GM13977 (cell line): ENCODE measurements around the gene CCN2.
A peak's percentile ranks its signal among the peaks of the same experiment; 100 is the strongest.

Source experiments
- DNase-seq: peaks from one replicate; pipeline ENCODE4 v3.0.0; 2012; ENCODE audit warnings: low spot score
- in situ Hi-C: fragments of 300-500 bp; cut with MboI; formaldehyde crosslinking; loops from one replicate; pipeline ENCODE4 v1.12.0; 2022; ENCODE audit warnings: low sequenced_read_pairs, low pct_unique_long_range_greater_than_20kb, mixed read lengths, inconsistent platforms; ENCODE audit not compliant: unreplicated experiment
- TF ChIP-seq, protein P1 (sequence below): IDR thresholded peaks from 2 replicates; pipeline ENCODE4 v1.5.1; 2012; ENCODE audit warnings: mild to moderate bottlenecking, control low read depth; ENCODE audit not compliant: insufficient read depth; ENCODE audit errors: extremely low read depth, missing control alignments

CCN2 gene

DNA sequence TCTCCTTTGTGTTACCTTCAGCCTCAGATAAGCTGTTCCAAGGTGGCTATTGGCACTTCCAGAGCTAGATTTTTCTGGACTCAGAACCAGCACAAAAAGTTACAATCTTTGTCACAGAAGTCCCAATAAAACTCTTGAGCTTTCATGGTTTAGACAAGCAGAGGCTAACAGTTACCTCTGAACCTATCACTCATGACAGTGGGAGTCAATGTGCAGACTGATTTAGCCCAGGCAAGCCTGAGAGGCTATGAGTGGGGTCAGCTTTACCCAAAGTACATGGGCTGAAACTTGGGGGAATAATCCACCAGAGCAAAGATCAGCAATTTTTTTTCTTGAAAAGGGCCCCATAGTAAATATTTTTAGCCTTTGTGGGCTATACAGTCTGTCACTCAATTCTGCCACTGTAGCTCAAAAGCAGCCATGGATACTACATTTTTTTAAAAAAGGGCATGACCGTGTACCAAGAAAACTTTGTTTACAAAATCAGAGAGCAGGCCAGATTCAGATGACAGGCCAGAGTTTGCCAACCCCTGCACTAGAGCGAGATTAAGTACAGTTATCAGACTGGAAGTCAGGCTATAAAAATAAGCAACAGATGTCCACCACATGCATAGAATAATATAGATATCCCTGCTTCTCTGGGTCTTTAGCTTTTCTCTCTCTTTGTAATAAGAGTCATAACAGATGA is 20.0 kb downstream of the CCN2 start:
- TF ChIP-seq, protein P1, sequence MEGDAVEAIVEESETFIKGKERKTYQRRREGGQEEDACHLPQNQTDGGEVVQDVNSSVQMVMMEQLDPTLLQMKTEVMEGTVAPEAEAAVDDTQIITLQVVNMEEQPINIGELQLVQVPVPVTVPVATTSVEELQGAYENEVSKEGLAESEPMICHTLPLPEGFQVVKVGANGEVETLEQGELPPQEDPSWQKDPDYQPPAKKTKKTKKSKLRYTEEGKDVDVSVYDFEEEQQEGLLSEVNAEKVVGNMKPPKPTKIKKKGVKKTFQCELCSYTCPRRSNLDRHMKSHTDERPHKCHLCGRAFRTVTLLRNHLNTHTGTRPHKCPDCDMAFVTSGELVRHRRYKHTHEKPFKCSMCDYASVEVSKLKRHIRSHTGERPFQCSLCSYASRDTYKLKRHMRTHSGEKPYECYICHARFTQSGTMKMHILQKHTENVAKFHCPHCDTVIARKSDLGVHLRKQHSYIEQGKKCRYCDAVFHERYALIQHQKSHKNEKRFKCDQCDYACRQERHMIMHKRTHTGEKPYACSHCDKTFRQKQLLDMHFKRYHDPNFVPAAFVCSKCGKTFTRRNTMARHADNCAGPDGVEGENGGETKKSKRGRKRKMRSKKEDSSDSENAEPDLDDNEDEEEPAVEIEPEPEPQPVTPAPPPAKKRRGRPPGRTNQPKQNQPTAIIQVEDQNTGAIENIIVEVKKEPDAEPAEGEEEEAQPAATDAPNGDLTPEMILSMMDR = no peak
- no peak for DNase-seq
- in situ Hi-C loops = loop anchor here (25.0 kb wide), 1 partner anchor 281 kb away; no protein-coding TSS in a partner anchor

DNA sequence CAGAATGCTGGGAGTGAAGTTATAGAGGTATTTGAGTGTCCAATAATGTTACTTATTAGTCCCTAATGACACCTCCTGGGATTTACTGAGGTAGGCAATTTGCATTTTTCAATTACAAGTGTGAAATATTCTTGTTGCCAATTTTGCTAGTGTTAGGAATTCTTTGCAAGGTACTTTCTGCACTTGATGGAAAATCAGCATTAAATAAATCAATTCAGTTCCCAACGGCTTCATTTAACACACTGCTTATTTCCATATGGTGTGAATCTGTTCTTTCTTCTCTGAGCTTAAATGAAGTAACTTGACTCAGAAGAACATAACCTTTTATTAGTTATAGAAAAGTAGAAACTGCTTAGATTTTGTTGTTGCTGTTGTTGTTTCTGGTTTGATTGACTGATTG is 21.2 kb downstream of the CCN2 start:
- no peak for DNase-seq
- TF ChIP-seq, protein P1 = no peak
- in situ Hi-C loops = loop anchor here (25.0 kb wide), 1 partner anchor 282 kb away; no protein-coding TSS in a partner anchor

DNA sequence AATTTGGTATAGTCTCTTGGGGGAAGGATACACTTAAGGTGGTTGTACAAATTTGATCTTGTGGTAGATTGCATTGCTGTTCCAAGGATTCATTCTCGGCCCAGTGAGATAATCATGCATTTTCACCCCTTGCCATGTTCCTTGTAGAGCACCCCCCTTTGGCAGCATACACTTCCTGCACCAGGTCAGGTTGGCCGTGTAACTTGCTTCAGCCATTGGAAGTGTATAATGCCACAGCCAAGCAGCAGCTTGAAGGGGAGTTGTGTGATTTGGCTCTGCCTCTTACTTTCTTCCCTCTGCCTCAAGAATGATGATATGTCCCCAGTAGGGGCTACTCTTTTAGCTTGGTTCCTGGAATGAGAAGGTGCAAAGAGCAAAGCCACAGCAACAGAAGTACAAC is 21.9 kb downstream of the CCN2 start:
- in situ Hi-C loops = loop anchor here (25.0 kb wide), 1 partner anchor 283 kb away; no protein-coding TSS in a partner anchor
- TF ChIP-seq, protein P1 = peak; percentile 28
- no peak for DNase-seq

DNA sequence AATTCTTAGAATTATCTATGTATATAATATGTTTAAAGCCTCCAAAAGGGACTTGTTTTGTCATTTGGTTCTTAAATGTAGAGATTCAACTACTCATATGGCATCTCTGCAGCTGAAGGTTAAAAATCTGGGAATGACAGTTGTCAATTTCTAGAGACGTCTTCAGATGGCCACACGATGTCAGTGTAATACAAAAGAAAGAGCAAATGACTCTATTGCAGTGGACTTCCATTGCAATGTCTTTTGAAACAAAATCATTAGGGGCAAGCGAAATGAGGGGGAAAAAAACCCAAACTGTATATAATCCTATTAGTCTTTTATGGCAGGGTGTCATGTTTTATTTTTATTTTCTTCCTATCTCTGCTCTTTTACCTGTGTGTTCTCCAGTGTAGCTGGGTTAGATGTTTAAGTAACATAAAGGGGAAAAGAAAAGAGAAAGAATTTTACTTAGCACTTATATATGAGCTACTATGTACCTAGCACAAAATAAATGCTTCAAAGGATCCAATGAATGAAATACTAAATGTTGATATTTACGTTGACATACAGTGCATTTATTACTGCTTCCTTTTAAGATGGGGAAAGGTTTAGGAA is 26.2 kb downstream of the CCN2 start:
- in situ Hi-C loops = loop anchor here (25.0 kb wide), 1 partner anchor 287 kb away; no protein-coding TSS in a partner anchor
- DNase-seq = peak; percentile 34
- TF ChIP-seq, protein P1 = peak; percentile 43

DNA sequence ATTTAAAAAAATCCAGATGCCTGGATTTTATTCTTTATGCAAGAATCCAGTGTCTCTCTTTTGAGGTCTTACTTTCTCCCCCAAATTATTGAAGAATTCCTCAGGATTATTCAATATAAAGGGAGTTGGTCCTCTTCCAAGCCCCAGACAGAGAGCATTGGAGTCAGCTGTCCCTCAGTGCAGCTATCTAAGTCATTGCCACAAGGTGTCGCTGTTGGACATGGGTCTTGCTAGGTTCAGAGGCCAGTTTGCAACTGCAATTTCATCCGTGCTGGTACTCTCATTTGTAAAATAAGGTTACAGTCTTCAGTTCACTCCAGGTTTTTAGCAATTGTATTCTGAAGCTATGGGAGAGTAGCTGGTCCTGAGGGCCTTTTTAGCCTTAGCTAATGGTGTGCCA is 27.8 kb downstream of the CCN2 start:
- in situ Hi-C loops = no loop called here
- TF ChIP-seq, protein P1 = peak; percentile 64
- peak; percentile 36 for DNase-seq

DNA sequence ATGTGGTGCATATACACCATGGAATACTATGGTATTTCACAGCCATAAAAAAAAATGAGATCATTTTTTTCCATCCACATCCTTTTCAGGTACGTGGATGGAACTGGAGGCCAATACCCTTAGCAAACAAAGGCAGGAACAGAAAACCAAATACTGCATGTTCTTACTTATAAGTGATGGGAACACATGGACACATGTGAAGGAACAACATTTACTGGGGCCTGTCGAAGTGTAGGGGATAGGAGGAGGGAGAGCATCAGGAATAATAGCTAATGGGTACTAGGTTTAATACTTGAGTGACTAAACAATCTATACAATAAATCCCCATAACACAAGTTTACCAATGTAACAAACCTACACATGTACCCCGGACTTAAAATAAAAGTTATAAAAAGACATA is 30.5 kb downstream of the CCN2 start:
- TF ChIP-seq, protein P1 = no peak
- in situ Hi-C loops = no loop called here
- DNase-seq = no peak
